ENCODE results near the gene EIF3B.

EIF3B gene

GRCh38 chr7:2353113-2353935 lies 1.3 kb upstream of the EIF3B start:
- peak overlapping the region; percentile 91 to 98 for H3K27ac ChIP-seq
- TF ChIP-seq, protein P1, sequence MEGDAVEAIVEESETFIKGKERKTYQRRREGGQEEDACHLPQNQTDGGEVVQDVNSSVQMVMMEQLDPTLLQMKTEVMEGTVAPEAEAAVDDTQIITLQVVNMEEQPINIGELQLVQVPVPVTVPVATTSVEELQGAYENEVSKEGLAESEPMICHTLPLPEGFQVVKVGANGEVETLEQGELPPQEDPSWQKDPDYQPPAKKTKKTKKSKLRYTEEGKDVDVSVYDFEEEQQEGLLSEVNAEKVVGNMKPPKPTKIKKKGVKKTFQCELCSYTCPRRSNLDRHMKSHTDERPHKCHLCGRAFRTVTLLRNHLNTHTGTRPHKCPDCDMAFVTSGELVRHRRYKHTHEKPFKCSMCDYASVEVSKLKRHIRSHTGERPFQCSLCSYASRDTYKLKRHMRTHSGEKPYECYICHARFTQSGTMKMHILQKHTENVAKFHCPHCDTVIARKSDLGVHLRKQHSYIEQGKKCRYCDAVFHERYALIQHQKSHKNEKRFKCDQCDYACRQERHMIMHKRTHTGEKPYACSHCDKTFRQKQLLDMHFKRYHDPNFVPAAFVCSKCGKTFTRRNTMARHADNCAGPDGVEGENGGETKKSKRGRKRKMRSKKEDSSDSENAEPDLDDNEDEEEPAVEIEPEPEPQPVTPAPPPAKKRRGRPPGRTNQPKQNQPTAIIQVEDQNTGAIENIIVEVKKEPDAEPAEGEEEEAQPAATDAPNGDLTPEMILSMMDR (IDR thresholded peaks at IDR 0.05) = no peak
- H3K4me3 ChIP-seq = peak overlapping the region; percentile 96
- DNase-seq (ENCODE audit: low spot score) = no peak

- DNase-seq (ENCODE audit: low spot score) = peak; percentile 94
- H3K4me3 ChIP-seq = peak overlapping the region; percentile 96
- H3K27ac ChIP-seq = peak overlapping the region; percentile 91 to 98
- TF ChIP-seq, protein P1 (IDR thresholded peaks at IDR 0.05) = no peak
These were observed 766 bp upstream of the EIF3B start for GRCh38 chr7:2353936-2354185.

DNA sequence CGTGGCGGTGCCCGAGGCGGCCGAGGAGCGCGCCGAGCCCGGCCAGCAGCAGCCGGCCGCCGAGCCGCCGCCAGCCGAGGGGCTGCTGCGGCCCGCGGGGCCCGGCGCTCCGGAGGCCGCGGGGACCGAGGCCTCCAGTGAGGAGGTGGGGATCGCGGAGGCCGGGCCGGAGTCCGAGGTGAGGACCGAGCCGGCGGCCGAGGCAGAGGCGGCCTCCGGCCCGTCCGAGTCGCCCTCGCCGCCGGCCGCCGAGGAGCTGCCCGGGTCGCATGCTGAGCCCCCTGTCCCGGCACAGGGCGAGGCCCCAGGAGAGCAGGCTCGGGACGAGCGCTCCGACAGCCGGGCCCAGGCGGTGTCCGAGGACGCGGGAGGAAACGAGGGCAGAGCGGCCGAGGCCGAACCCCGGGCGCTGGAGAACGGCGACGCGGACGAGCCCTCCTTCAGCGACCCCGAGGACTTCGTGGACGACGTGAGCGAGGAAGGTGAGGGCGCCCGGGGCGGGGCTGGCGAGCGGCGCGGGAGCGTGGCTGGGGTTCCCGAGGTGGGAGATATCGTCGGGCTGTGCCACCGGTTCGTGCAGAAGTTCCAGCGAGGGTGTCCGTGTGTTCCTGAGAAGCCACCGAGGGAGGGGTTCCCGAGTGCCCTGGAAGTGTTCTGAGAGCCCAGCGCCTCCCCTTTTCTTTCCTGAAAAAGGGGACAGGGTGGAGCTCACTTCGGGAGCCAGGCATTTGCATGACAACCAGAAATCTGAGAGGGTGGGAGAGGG lies 495 bp downstream of the EIF3B start:
- TF ChIP-seq, protein P1 (IDR thresholded peaks at IDR 0.05) = no peak
- DNase-seq (ENCODE audit: low spot score) = no peak
- Histone ChIP-seq H3K4me3 (peak overlapping the region; percentile 96), H3K27ac (peak overlapping the region; percentile 91 to 98)

- Histone ChIP-seq H3K27ac (no peak overlapping the region), H3K4me3 (peak overlapping the region; percentile 96)
- TF ChIP-seq, protein P1 (IDR thresholded peaks at IDR 0.05) = no peak
These were observed 1.0 kb downstream of the EIF3B start for GRCh38 chr7:2355705-2356008.

DNA sequence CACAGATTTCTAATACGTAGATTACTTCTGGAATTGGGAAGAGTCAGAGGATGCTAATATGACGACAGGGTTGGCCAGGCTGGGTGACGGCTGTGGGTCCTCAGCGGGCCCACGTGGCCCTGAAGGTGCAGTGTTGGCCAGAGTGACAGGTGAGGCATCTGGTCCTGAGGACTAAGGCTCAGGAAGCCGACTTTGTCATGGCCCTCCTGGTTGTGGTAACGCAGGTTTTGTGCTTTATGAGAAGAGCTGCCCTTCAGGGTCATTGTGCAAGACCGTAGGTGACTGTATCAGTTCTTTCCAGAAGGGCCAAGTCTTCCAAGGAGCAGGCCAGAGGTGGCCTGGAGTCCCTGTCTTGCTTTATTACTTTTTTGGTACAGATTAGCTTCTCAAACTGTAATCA lies 2.5 kb downstream of the EIF3B start:
- DNase-seq (ENCODE audit: low spot score) = no peak
- Histone ChIP-seq H3K27ac (no peak overlapping the region), H3K4me3 (peak overlapping the region; percentile 1)
- TF ChIP-seq, protein P1 (IDR thresholded peaks at IDR 0.05) = no peak

More at GRCh38 chr7:2355705-2356008, 1.0 kb downstream of the EIF3B start:
- no peak for DNase-seq (ENCODE audit: low spot score)

- Histone ChIP-seq H3K27ac (no peak overlapping the region), H3K4me3 (no peak overlapping the region)
- no peak for DNase-seq (ENCODE audit: low spot score)
- TF ChIP-seq, protein P1 (IDR thresholded peaks at IDR 0.05) = no peak
These were observed 2.9 kb downstream of the EIF3B start for GRCh38 chr7:2357571-2357970.

Data from coronary artery (tissue), 2 donors.